Immature natural killer cell (primary cell): ENCODE data around the gene PLOD3. TPM values are rescaled to one million over a fixed set of nuclear protein-coding genes. Genes with fewer than 3 reads are reported as not detected.

Experiments used
- DNase-seq, 3 donors: peaks; one replicate each; pipeline ENCODE4 v3.0.0; 2022; ENCODE audit warnings: mixed read lengths in 1 of 3
- H3K27ac Mint-ChIP-seq, 6 donors: one replicate each; pipeline ENCODE4 v1.8.0; 2020; ENCODE audit warnings: mixed read lengths in 6 of 6, mild to moderate bottlenecking in 5 of 6, inconsistent platforms in 4 of 6, moderate library complexity in 3 of 6
- H3K27me3 Mint-ChIP-seq, 3 donors: one replicate each; pipeline ENCODE4 v1.8.0; 2020 to 2021; ENCODE audit warnings: low read depth in 3 of 3, mild to moderate bottlenecking in 3 of 3, mixed read lengths in 3 of 3, moderate library complexity in 3 of 3, inconsistent platforms in 1 of 3
- H3K36me3 Mint-ChIP-seq, 3 donors: one replicate each; pipeline ENCODE4 v1.8.0; 2020; ENCODE audit warnings: mixed read lengths in 3 of 3, inconsistent platforms in 2 of 3, mild to moderate bottlenecking in 2 of 3
- H3K4me1 Mint-ChIP-seq, 2 donors: one replicate each; pipeline ENCODE4 v1.8.0; 2020; ENCODE audit warnings: inconsistent platforms in 2 of 2, mild to moderate bottlenecking in 2 of 2, mixed read lengths in 2 of 2, moderate library complexity in 1 of 2
- H3K4me3 Mint-ChIP-seq, 5 donors: one replicate each; pipeline ENCODE4 v1.8.0; 2020; ENCODE audit warnings: mild to moderate bottlenecking in 5 of 5, mixed read lengths in 5 of 5, inconsistent platforms in 3 of 5, moderate library complexity in 3 of 5
- H3K9me3 Mint-ChIP-seq, 6 donors: one replicate each; pipeline ENCODE4 v1.8.0; 2020; ENCODE audit warnings: mild to moderate bottlenecking in 6 of 6, mixed read lengths in 6 of 6, inconsistent platforms in 4 of 6, moderate library complexity in 3 of 6
- polyA plus RNA-seq, 3 donors: library from polyadenylated mRNA; unstranded; fragments of 300-500 nt; fragmentation: Illumina TruSeq; gene quantifications; one replicate each; pipeline ENCODE4 v1.2.3, GENCODE V29; 2021

PLOD3 gene
- polyA plus RNA-seq, 3 donors from 2014 or later, result 19.6 to 28.6 (median 26.6) TPM

GRCh38 chr7:101235522-101235921 lies 18.1 kb upstream of the PLOD3 start:
- Mint-ChIP-seq H3K4me1 (peaks cover 0 to 2% of the 10 kb centered on the region in 2 donors), H3K27me3 (peaks cover 0 to 3% (median 0%) of the 10 kb centered on the region in 3 donors), H3K4me3 (no peak overlapping the region), H3K9me3 (no peaks in the 10 kb centered on the region), H3K36me3 (peaks cover 0 to 5% (median 0%) of the 10 kb centered on the region in 3 donors), H3K27ac (no peak overlapping the region)
- DNase-seq, result no peak

- DNase-seq, result no peak
- Mint-ChIP-seq H3K36me3 (peaks cover 0 to 5% (median 0%) of the 10 kb centered on the region in 3 donors), H3K4me1 (peaks cover 0 to 2% of the 10 kb centered on the region in 2 donors), H3K27me3 (peaks cover 0 to 4% (median 0%) of the 10 kb centered on the region in 3 donors), H3K9me3 (no peaks in the 10 kb centered on the region), H3K4me3 (no peak overlapping the region), H3K27ac (no peak overlapping the region)
These were observed 17.7 kb upstream of the PLOD3 start for GRCh38 chr7:101235050-101235449.

GRCh38 chr7:101234636-101235035 lies 17.3 kb upstream of the PLOD3 start:
- Mint-ChIP-seq H3K4me1 (peaks cover 0 to 2% of the 10 kb centered on the region in 2 donors), H3K36me3 (peaks cover 0 to 5% (median 0%) of the 10 kb centered on the region in 3 donors), H3K27me3 (peaks cover 0 to 4% (median 0%) of the 10 kb centered on the region in 3 donors), H3K9me3 (no peaks in the 10 kb centered on the region), H3K27ac (no peak overlapping the region), H3K4me3 (no peak overlapping the region)
- DNase-seq, result no peak

- Mint-ChIP-seq H3K27ac (no peak overlapping the region), H3K9me3 (no peaks in the 10 kb centered on the region), H3K4me1 (peaks cover 0 to 2% of the 10 kb centered on the region in 2 donors), H3K4me3 (no peak overlapping the region), H3K27me3 (peaks cover 0 to 4% (median 0%) of the 10 kb centered on the region in 3 donors), H3K36me3 (peaks cover 0 to 8% (median 4%) of the 10 kb centered on the region in 3 donors)
- DNase-seq, result no peak
These were observed 16.6 kb upstream of the PLOD3 start for GRCh38 chr7:101233907-101234547.

GRCh38 chr7:101232141-101232850 lies 14.9 kb upstream of the PLOD3 start:
- H3K36me3 Mint-ChIP-seq, result peaks cover 0 to 7% (median 5%) of the 10 kb centered on the region in 3 donors
- H3K27ac Mint-ChIP-seq, result no peak overlapping the region

GRCh38 chr7:101231644-101232043 lies 14.3 kb upstream of the PLOD3 start:
- peaks cover 0 to 4% (median 0%) of the 10 kb centered on the region in 3 donors for H3K27me3 Mint-ChIP-seq
- H3K4me1 Mint-ChIP-seq, result peaks cover 0 to 2% of the 10 kb centered on the region in 2 donors
- peaks cover 0 to 10% (median 5%) of the 10 kb centered on the region in 3 donors for H3K36me3 Mint-ChIP-seq
- no peak overlapping the region for H3K4me3 Mint-ChIP-seq
- no peak for DNase-seq
- H3K27ac Mint-ChIP-seq, result no peak overlapping the region
- H3K9me3 Mint-ChIP-seq, result no peaks in the 10 kb centered on the region

More at GRCh38 chr7:101232141-101232850, 14.9 kb upstream of the PLOD3 start:
- Mint-ChIP-seq H3K27me3 (peaks cover 0 to 4% (median 0%) of the 10 kb centered on the region in 3 donors), H3K4me3 (no peak overlapping the region), H3K9me3 (no peaks in the 10 kb centered on the region), H3K4me1 (peaks cover 0 to 2% of the 10 kb centered on the region in 2 donors)
- DNase-seq, result no peak

GRCh38 chr7:101226721-101227120 lies 9.3 kb upstream of the PLOD3 start:
- no peak overlapping the region for H3K27ac Mint-ChIP-seq
- H3K4me3 Mint-ChIP-seq, result no peak overlapping the region
- DNase-seq, result no peak
- peaks cover 0 to 24% (median 8%) of the 10 kb centered on the region in 3 donors for H3K36me3 Mint-ChIP-seq
- H3K27me3 Mint-ChIP-seq, result peaks cover 0 to 4% (median 0%) of the 10 kb centered on the region in 3 donors
- H3K9me3 Mint-ChIP-seq, result no peaks in the 10 kb centered on the region
- peaks cover 0 to 4% of the 10 kb centered on the region in 2 donors for H3K4me1 Mint-ChIP-seq

- Mint-ChIP-seq H3K27ac (no peak overlapping the region), H3K36me3 (peaks cover 0 to 23% (median 8%) of the 10 kb centered on the region in 3 donors), H3K9me3 (no peaks in the 10 kb centered on the region), H3K27me3 (peaks cover 0 to 1% (median 0%) of the 10 kb centered on the region in 3 donors), H3K4me1 (peaks cover 2 to 3% of the 10 kb centered on the region in 2 donors), H3K4me3 (no peak overlapping the region)
- DNase-seq, result no peak
These were observed 8.3 kb upstream of the PLOD3 start for GRCh38 chr7:101225650-101226049.

- Mint-ChIP-seq H3K4me1 (peaks cover 16 to 23% of the 10 kb centered on the region in 2 donors), H3K27me3 (peaks cover 0 to 2% (median 0%) of the 10 kb centered on the region in 3 donors), H3K9me3 (no peaks in the 10 kb centered on the region), H3K36me3 (peaks cover 0 to 17% (median 3%) of the 10 kb centered on the region in 3 donors), H3K4me3 (no peak overlapping the region), H3K27ac (no peak overlapping the region)
- no peak for DNase-seq
These were observed 6.1 kb upstream of the PLOD3 start for GRCh38 chr7:101223528-101223927.

GRCh38 chr7:101222275-101222830 lies 5.0 kb upstream of the PLOD3 start:
- H3K27me3 Mint-ChIP-seq, result peaks cover 7 to 10% (median 8%) of the 10 kb centered on the region in 3 donors
- peaks cover 26 to 33% of the 10 kb centered on the region in 2 donors for H3K4me1 Mint-ChIP-seq
- H3K9me3 Mint-ChIP-seq, result no peaks in the 10 kb centered on the region
- no peak for DNase-seq
- no peak overlapping the region for H3K27ac Mint-ChIP-seq
- no peak overlapping the region for H3K4me3 Mint-ChIP-seq
- H3K36me3 Mint-ChIP-seq, result peaks cover 0 to 17% (median 3%) of the 10 kb centered on the region in 3 donors

GRCh38 chr7:101220295-101220694 lies 2.9 kb upstream of the PLOD3 start:
- H3K4me1 Mint-ChIP-seq, result peaks cover 39 to 44% of the 10 kb centered on the region in 2 donors
- H3K27me3 Mint-ChIP-seq, result peaks cover 8 to 16% (median 10%) of the 10 kb centered on the region in 3 donors
- H3K4me3 Mint-ChIP-seq, result peak overlapping the region in 3 of 5 donors; percentile 29 to 59 (median 49)
- H3K36me3 Mint-ChIP-seq, result peaks cover 0 to 14% (median 3%) of the 10 kb centered on the region in 3 donors
- H3K27ac Mint-ChIP-seq, result no peak overlapping the region
- no peaks in the 10 kb centered on the region for H3K9me3 Mint-ChIP-seq
- DNase-seq, result no peak

- H3K4me3 Mint-ChIP-seq, result peak overlapping the region; percentile 90 to 98 (median 96)
- peak overlapping the region; percentile 86 to 98 (median 95) for H3K27ac Mint-ChIP-seq
- DNase-seq, result no peak
- no peaks in the 10 kb centered on the region for H3K36me3 Mint-ChIP-seq
- H3K9me3 Mint-ChIP-seq, result no peaks in the 10 kb centered on the region
- peaks cover 39 to 44% of the 10 kb centered on the region in 2 donors for H3K4me1 Mint-ChIP-seq
- H3K27me3 Mint-ChIP-seq, result peaks cover 8 to 16% (median 12%) of the 10 kb centered on the region in 3 donors
These were observed 1.1 kb upstream of the PLOD3 start for GRCh38 chr7:101218236-101219125.

- Mint-ChIP-seq H3K36me3 (no peaks in the 10 kb centered on the region), H3K9me3 (no peaks in the 10 kb centered on the region), H3K4me1 (peaks cover 39 to 44% of the 10 kb centered on the region in 2 donors), H3K27me3 (peaks cover 8 to 16% (median 12%) of the 10 kb centered on the region in 3 donors), H3K4me3 (peak overlapping the region; percentile 90 to 98 (median 96)), H3K27ac (peak overlapping the region in 5 of 6 donors; percentile 88 to 95 (median 95))
- DNase-seq, result peak in 1 of 3 donors; percentile 7
These were observed 457 bp downstream of the PLOD3 start for GRCh38 chr7:101216860-101217387.
